ENCODE results near the gene SCMH1. TPM values are rescaled to one million over a fixed set of nuclear protein-coding genes. Genes with fewer than 3 reads are reported as not detected.

SCMH1 gene
- total RNA-seq, 1 experiment from 2014 or later = 42.7 TPM

DNA sequence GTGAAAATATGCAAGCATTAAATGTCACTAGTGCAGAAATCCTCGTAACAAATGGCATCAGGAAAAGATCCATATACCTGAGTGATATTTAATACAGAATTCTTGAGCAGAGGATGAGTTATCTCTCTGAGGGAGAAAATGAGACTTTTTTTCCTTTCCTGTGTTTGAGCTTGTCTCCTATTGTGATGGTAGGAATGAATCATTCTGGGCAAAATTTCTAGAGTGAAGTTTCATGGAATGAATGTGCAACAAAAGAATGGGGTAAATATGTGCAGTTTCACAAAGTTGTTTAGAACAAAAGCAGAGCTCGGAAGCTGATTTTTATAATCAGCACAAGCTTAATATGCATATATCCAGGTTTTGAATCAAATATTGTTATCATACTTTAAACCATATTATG lies 258.0 kb downstream of the SCMH1 start:
- BruUV-seq (replicated peaks) = no TSS peak
- Histone ChIP-seq H3K27me3 (ENCODE audit: control insufficient read depth, insufficient read depth, low read length) (no peaks in the 10 kb centered on the region), H3K36me3 (ENCODE audit: control insufficient read depth, insufficient read depth, low read length) (peaks cover 60% of the 10 kb centered on the region), H3K4me1 (ENCODE audit: control insufficient read depth, insufficient read depth, low read length) (peaks cover 38% of the 10 kb centered on the region), H3K27ac (ENCODE audit: low read length) (0 out of 2 replicates have a peak overlapping the region, but pooled peaks have one; percentile 15), H3K4me3 (ENCODE audit: low read depth in 2 of 2, low read length in 2 of 2) (no peak overlapping the region), H3K9me3 (ENCODE audit: control insufficient read depth, insufficient read depth, low read depth, low read length) (no peaks in the 10 kb centered on the region)
- ChIA-PET CTCF (no interaction called here), POLR2A (no interaction called here)
- in situ Hi-C loops (cut with HindIII; ENCODE audit: low pct_unique_long_range_greater_than_20kb, low sequenced_read_pairs) (no loop called here), intact Hi-C loops (cut with micrococcal nuclease; ENCODE audit: unreplicated experiment) (no loop called here)
- TF ChIP-seq POLR2AphosphoS5 (IDR thresholded peaks at IDR 0.05; ENCODE audit: low read depth, low read length) = no peak
- TF ChIP-seq TCF7L2 (IDR thresholded peaks at IDR 0.05; ENCODE audit: low read depth, low read length) = no peak
- TF ChIP-seq, protein P1, sequence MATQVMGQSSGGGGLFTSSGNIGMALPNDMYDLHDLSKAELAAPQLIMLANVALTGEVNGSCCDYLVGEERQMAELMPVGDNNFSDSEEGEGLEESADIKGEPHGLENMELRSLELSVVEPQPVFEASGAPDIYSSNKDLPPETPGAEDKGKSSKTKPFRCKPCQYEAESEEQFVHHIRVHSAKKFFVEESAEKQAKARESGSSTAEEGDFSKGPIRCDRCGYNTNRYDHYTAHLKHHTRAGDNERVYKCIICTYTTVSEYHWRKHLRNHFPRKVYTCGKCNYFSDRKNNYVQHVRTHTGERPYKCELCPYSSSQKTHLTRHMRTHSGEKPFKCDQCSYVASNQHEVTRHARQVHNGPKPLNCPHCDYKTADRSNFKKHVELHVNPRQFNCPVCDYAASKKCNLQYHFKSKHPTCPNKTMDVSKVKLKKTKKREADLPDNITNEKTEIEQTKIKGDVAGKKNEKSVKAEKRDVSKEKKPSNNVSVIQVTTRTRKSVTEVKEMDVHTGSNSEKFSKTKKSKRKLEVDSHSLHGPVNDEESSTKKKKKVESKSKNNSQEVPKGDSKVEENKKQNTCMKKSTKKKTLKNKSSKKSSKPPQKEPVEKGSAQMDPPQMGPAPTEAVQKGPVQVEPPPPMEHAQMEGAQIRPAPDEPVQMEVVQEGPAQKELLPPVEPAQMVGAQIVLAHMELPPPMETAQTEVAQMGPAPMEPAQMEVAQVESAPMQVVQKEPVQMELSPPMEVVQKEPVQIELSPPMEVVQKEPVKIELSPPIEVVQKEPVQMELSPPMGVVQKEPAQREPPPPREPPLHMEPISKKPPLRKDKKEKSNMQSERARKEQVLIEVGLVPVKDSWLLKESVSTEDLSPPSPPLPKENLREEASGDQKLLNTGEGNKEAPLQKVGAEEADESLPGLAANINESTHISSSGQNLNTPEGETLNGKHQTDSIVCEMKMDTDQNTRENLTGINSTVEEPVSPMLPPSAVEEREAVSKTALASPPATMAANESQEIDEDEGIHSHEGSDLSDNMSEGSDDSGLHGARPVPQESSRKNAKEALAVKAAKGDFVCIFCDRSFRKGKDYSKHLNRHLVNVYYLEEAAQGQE (IDR thresholded peaks at IDR 0.05; ENCODE audit: insufficient read depth in 1 of 2, low read depth in 2 of 2, low read length in 1 of 2) = no peak
- no peak for TF ChIP-seq SIN3A (IDR thresholded peaks at IDR 0.05; ENCODE audit: borderline replicate concordance, insufficient read depth, low read depth, low read length)
- TF ChIP-seq, protein P2, sequence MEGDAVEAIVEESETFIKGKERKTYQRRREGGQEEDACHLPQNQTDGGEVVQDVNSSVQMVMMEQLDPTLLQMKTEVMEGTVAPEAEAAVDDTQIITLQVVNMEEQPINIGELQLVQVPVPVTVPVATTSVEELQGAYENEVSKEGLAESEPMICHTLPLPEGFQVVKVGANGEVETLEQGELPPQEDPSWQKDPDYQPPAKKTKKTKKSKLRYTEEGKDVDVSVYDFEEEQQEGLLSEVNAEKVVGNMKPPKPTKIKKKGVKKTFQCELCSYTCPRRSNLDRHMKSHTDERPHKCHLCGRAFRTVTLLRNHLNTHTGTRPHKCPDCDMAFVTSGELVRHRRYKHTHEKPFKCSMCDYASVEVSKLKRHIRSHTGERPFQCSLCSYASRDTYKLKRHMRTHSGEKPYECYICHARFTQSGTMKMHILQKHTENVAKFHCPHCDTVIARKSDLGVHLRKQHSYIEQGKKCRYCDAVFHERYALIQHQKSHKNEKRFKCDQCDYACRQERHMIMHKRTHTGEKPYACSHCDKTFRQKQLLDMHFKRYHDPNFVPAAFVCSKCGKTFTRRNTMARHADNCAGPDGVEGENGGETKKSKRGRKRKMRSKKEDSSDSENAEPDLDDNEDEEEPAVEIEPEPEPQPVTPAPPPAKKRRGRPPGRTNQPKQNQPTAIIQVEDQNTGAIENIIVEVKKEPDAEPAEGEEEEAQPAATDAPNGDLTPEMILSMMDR (IDR thresholded peaks at IDR 0.05) = no peak
- ATAC-seq = no peak
- DNase-seq (ENCODE audit: low read depth, low spot score) = no peak

DNA sequence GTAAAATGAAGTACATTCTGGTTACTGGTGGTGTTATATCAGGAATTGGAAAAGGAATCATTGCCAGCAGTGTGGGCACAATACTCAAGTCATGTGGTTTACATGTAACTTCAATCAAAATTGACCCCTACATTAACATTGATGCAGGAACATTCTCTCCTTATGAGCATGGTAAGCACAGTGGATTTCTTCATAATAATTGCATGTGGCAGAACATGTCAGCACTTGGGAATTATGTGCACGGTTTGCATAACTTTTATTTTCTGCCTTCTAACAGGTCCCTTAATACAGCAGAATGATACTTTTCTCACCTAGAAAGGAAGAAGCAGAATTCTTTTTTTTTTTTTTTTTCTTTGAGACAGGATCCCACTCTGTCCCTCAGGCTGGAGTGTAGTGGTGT lies 258.8 kb downstream of the SCMH1 start:
- Histone ChIP-seq H3K4me1 (ENCODE audit: control insufficient read depth, insufficient read depth, low read length) (peaks cover 42% of the 10 kb centered on the region), H3K27ac (ENCODE audit: low read length) (peak overlapping the region; percentile 67), H3K27me3 (ENCODE audit: control insufficient read depth, insufficient read depth, low read length) (no peaks in the 10 kb centered on the region), H3K9me3 (ENCODE audit: control insufficient read depth, insufficient read depth, low read depth, low read length) (no peaks in the 10 kb centered on the region), H3K4me3 (ENCODE audit: low read depth in 2 of 2, low read length in 2 of 2) (peak overlapping the region in 1 of 2 experiments; percentile 80; a peak in 3 of 4 replicates), H3K36me3 (ENCODE audit: control insufficient read depth, insufficient read depth, low read length) (peaks cover 53% of the 10 kb centered on the region)
- ChIA-PET POLR2A (no interaction called here), CTCF (no interaction called here)
- in situ Hi-C loops (cut with HindIII; ENCODE audit: low pct_unique_long_range_greater_than_20kb, low sequenced_read_pairs) (no loop called here), intact Hi-C loops (cut with micrococcal nuclease; ENCODE audit: unreplicated experiment) (no loop called here)
- TF ChIP-seq POLR2AphosphoS5 (IDR thresholded peaks at IDR 0.05; ENCODE audit: low read depth, low read length) (no peak), SIN3A (IDR thresholded peaks at IDR 0.05; ENCODE audit: borderline replicate concordance, insufficient read depth, low read depth, low read length) (no peak), TCF7L2 (IDR thresholded peaks at IDR 0.05; ENCODE audit: low read depth, low read length) (no peak)
- TF ChIP-seq, protein P2 (IDR thresholded peaks at IDR 0.05) = no peak
- TF ChIP-seq, protein P1 (IDR thresholded peaks at IDR 0.05; ENCODE audit: insufficient read depth in 1 of 2, low read depth in 2 of 2, low read length in 1 of 2) = no peak
- ATAC-seq = no peak
- no TSS peak for BruUV-seq (replicated peaks)
- DNase-seq (ENCODE audit: low read depth, low spot score) = no peak

Data from Panc1 (cell line).